Hematopoietic multipotent progenitor cell treated with erythropoietin and hydrocortisone succinate and interleukin-3 and kit ligand, for 8 days (in vitro differentiated cells): ENCODE data around the gene RASGRP2.

Experiments
- DNase-seq: peaks from one replicate; pipeline ENCODE4 v3.0.0-alpha.2; 2015

Gene RASGRP2

GRCh38 chr11:64770120-64770519 is 26.2 kb upstream of the RASGRP2 start:
- no peak for DNase-seq

GRCh38 chr11:64769283-64769682 is 25.3 kb upstream of the RASGRP2 start:
- no peak for DNase-seq

- DNase-seq, result no peak
Measured at GRCh38 chr11:64768300-64768694, 24.4 kb upstream of the RASGRP2 start.

- peak; percentile 80 for DNase-seq
Measured at GRCh38 chr11:64767344-64768299, 23.7 kb upstream of the RASGRP2 start.

- DNase-seq, result no peak
Measured at GRCh38 chr11:64766881-64767280, 22.9 kb upstream of the RASGRP2 start.

GRCh38 chr11:64765851-64766665 is 22.1 kb upstream of the RASGRP2 start:
- no peak for DNase-seq

- no peak for DNase-seq
Measured at GRCh38 chr11:64765291-64765850, 21.4 kb upstream of the RASGRP2 start.

- no peak for DNase-seq
Measured at GRCh38 chr11:64764753-64765152, 20.8 kb upstream of the RASGRP2 start.

- DNase-seq, result no peak
Measured at GRCh38 chr11:64764040-64764611, 20.2 kb upstream of the RASGRP2 start.

- no peak for DNase-seq
Measured at GRCh38 chr11:64763526-64764039, 19.6 kb upstream of the RASGRP2 start.

- no peak for DNase-seq
Measured at GRCh38 chr11:64762674-64763525, 19.0 kb upstream of the RASGRP2 start.

- DNase-seq, result no peak
Measured at GRCh38 chr11:64762277-64762673, 18.3 kb upstream of the RASGRP2 start.

- no peak for DNase-seq
Measured at GRCh38 chr11:64760759-64761420, 16.9 kb upstream of the RASGRP2 start.

GRCh38 chr11:64759722-64760719 is 16.1 kb upstream of the RASGRP2 start, which contains the start of gene PYGM:
TSS of gene PYGM (minus strand) at chr11:64759974. CDS start at chr11:64759898, 76 bp downstream.
- DNase-seq, result no peak

- DNase-seq, result no peak
Measured at GRCh38 chr11:64759131-64759721, 15.3 kb upstream of the RASGRP2 start.

- DNase-seq, result no peak
Measured at GRCh38 chr11:64758330-64759079, 14.6 kb upstream of the RASGRP2 start.

GRCh38 chr11:64757549-64758329 is 13.8 kb upstream of the RASGRP2 start:
- DNase-seq, result no peak
